HG02885 (cell line): ENCODE results near the gene RAPH1.

Experiments used
- ATAC-seq: cut with Tn5 transposase; IDR thresholded peaks from one replicate; pipeline ENCODE4 v1.9.1; 2021; ENCODE audit warnings: mild to moderate bottlenecking; ENCODE audit not compliant: unreplicated experiment, poor library complexity

Gene RAPH1

DNA sequence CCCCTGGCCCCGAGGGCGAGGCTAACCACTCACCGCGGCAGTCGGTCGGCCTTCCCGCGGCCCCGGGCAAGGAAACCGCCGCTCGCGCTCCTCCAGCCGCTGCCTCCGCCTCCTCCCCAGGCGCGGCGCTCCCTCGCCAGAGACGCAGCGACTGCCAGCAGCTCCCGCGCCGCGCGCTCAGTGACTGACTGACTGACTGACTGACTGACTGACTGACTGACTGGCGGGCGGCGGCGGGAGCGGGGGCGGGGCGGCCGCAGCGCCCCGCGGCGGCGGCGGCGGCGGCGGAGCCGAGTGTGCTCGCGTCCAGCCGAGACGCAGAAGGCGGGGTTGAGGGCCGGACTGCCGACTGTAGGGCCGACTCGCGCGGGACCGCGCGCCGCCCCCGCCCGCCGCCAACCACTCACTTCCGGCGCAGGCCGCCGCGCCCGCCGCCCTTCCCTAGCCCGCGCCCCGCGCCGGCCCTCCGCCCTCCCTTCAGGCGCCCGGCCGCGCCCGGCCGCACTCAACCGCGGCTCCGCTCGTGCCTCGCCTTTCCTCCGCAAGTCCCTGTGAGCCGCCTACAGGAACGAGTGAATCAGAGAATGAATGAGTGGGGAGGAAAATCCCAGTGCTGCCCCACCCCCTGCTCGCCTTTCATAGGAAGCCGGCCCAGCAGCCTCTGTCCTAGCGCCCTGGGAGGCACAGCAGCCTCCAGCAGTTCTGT lies at the start of gene RAPH1:
TSS of gene RAPH1 (minus strand) at position 224 of the 706 bp plus-strand sequence. CDS start 39,948 bp downstream, outside the sequence.
- peak; percentile 84 for ATAC-seq

GRCh38 chr2:203584784-203585183 lies 49.7 kb upstream of the RAPH1 start:
- ATAC-seq = no peak

DNA sequence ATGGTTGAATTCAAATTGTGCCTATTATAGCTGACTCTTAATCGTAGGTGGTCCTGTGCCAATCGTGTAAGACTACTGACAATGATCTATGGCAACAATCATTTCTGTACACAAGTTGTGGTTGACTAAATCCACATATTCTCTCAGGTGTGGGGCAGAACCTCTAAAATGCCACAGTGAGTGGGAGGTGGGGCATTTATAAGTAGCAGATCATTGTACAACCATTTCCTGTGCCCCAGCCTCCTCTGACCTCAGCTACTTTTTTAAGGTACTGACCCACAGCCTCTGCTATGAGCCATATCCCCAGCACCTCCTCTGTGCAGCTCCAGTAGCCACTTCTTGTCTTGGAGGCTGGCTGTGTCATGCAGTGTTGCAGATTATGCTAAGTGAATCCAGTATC lies 48.6 kb upstream of the RAPH1 start:
- ATAC-seq = peak; percentile 50

GRCh38 chr2:203583084-203583695 lies 48.1 kb upstream of the RAPH1 start:
- ATAC-seq = no peak

DNA sequence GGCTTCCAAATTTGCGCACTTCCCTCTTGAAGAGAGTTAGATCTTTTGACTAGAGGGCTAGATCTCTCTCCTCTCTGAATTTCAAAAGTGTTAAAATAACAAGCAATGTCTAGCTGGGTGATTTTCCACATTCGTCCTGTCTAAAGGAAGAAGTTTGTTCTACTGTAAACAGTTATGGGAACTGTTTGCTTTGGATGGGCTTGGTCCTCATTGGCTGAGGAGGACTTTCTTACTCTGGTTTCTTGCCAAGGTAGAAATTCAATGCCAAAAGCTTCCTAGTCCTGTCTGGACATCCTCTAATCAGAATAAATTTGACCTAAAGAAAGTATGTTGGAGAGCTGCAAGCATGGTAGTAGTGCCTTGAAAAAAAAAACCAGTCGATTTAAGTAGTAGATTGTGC lies 47.4 kb upstream of the RAPH1 start:
- ATAC-seq = no peak

DNA sequence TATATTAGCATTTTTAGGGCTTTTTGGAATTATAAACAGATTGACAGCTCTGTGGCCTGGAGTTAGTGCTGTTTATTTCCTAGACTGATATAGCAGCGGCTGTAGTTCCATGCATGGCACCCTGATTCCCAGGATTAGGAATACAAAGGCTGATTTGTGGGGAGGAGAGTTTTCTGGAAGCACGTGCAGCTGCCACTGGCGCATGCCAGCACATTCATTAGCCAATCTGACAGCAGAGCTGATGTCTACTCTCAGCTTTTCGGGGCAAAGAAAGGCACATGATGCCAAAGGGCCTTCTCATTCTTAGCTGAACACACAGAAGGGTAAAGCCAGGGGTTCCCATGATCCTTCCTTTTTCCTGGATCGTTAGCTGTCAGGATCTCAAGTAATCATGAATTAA lies 45.7 kb upstream of the RAPH1 start:
- no peak for ATAC-seq

- no peak for ATAC-seq
These were observed 44.6 kb upstream of the RAPH1 start for GRCh38 chr2:203579730-203580129.

DNA sequence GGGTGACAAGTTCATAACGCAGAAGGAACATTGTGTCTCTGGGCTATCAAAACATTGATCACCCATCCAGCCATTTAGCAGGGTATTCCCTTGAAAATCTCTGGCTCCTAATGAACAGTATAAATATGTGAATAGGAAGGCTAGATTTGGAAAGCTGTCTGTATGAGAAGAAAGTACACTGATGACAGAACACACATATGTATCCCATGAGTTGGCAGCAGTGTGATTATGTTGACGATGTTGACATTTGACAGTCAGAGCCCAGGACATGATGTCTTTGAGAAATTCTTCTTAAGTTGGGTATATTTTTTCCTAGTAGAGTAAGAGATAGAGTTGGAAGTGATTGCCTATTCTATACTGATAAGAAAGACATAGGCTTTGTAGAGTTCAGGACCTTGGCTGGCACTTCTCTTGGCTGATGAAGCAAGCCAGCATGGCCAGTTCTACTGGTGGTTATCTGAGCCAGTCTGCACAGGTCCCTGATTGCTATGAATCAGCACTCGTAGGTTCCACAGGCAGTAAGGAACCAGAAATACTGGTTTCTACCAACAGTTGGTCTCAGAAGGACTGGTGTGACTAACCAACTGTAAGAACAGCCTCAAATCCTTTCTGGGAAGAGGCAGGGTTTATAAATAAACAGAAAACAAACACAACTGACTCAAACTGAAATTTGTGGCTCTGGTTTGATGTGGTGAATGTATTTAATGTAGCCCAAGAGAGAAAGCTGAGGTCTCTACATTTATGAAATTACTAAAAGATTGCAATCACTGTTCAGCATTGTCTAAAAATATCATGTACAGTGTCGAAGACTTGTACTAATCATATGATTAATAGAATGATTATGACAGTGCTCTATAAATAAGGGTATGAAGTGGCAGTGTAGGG lies 43.9 kb upstream of the RAPH1 start:
- ATAC-seq = peak; percentile 91

- ATAC-seq = no peak
These were observed 39.7 kb upstream of the RAPH1 start for GRCh38 chr2:203574824-203575223.

DNA sequence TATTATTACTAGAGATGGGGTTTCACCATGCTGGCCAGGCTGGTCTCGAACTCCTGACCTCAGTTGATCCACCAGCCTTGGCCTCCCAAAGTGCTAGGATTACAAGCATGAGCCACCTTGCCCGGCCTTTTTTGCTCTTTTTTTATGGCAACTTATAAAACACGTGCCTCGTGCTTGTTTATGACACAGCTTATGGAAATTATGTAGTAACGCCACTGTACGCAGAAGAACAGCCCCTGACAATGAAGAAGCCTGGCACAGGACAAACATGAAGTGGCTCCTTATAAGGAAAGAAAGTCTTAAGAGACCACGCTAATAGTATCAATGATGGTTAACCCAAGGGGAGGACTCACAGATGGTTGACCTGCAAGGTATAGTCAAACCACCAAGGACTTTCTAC lies 37.2 kb upstream of the RAPH1 start:
- no peak for ATAC-seq

DNA sequence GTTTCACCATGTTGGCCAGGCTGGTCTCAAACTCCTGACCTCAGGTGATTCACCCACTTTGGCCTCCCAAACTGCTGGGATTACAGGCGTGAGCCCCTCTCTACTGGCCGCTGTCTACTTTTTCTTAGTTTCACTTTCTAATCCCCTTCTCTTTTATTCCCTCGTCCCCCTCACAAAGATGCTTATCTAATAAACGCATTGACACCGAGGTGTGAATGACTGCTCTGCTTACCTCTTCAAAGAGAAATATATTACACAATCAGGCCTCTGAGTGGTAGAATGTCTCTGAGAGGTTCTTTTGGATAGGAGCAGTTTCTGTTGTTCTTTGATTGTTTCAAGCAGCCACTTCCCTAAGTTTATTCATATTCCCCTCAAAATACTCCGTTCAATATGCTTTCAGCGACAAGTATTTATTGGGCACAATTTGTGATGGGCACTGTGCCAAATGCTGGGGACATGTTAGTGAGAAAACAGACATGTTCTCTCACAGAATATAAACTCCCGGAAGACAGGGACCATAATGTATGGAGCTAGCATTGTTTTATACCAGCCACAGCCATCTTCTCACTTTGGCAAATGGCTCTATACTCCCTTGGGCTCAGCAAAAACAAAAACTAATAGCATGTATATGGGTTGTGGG lies 34.7 kb upstream of the RAPH1 start:
- ATAC-seq = no peak

- ATAC-seq = no peak
These were observed 32.6 kb upstream of the RAPH1 start for GRCh38 chr2:203567691-203568090.

DNA sequence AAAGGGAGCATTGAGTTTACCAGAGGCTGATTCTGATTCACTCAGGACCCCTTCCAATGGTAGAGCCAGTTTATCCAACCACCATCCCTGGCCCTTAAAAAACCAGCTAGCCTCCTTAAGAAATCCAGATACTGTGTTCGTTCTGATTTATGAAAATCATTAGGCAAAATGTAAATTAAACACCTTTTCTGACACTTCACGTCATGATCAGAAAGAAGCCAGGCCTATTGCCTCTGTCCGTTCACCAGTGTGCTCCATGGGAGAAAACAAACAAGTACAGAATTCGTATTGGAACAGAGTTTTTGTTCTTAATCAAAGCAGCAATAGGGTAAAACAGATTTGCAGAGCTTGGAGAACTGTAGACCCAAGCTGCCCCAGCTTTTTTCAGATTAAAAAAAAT lies 31.1 kb upstream of the RAPH1 start:
- no peak for ATAC-seq

GRCh38 chr2:203565076-203565475 lies 30.0 kb upstream of the RAPH1 start:
- no peak for ATAC-seq

- ATAC-seq = no peak
These were observed 27.2 kb upstream of the RAPH1 start for GRCh38 chr2:203562268-203562667.

GRCh38 chr2:203559641-203560040 lies 24.5 kb upstream of the RAPH1 start:
- ATAC-seq = no peak

DNA sequence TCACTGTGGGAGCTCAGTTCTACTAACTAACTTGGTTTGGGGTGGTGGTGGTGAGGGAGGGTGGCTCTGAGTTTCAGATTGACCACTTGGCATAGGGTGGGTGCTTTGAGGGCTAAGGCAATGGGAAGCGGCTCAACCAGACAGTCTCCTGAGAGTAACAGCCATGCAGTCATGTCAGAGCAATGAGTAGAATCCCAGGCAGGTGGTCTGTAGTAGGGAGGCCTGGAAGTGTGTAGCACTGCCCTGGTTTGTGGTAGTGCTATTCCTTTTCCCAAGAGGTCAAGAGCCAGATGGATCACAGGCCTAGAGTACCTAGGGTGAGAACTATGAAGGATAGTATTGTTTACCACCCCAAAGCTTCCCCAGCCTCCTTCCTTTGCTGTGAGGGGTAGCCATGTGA lies 18.7 kb upstream of the RAPH1 start:
- ATAC-seq = no peak

- ATAC-seq = no peak
These were observed 16.7 kb upstream of the RAPH1 start for GRCh38 chr2:203551778-203552177.

- ATAC-seq = no peak
These were observed 15.2 kb upstream of the RAPH1 start for GRCh38 chr2:203550266-203550665.

DNA sequence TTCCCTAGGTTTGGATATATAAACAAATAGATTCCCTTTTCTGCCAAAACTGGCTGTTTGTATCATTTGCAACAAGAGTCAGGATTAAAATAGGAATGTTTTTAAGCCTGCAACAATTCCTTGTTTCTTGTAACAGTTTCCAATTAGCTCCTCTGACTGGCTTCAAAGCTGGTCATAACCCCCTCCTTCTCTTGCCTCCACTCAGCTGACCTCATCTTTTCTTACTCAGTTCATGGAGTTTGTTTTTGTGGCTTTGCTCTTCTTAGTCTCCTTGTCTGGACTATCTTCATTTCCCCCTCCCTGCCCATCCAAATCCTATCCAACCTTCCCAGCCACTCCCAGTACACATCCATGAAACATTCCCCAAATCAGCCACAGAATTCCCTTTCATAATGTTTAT lies 14.3 kb upstream of the RAPH1 start:
- no peak for ATAC-seq

GRCh38 chr2:203548887-203549286 lies 13.8 kb upstream of the RAPH1 start:
- no peak for ATAC-seq
